GM13976 (cell line): Measurements from ENCODE around the gene ACSL1.

ENCODE experiments used
- DNase-seq: peaks from one replicate; pipeline ENCODE4 v3.0.0; 2012; ENCODE audit warnings: low spot score
- CTCF ChIP-seq: IDR thresholded peaks from 2 replicates; pipeline ENCODE4 v1.5.1; 2012; ENCODE audit warnings: borderline replicate concordance, mild to moderate bottlenecking; ENCODE audit not compliant: insufficient read depth; ENCODE audit errors: extremely low read depth, missing control alignments, control extremely low read depth
- in situ Hi-C: fragments of 300-500 bp; cut with MboI; formaldehyde crosslinking; loops from one replicate; pipeline ENCODE4 v1.12.0; 2022; ENCODE audit warnings: low sequenced_read_pairs, mixed read lengths, inconsistent platforms; ENCODE audit not compliant: unreplicated experiment

The ACSL1 gene

GRCh38 chr4:184823014-184823413 is 2.8 kb downstream of the ACSL1 start:
- TF ChIP-seq CTCF = no peak
- no peak for DNase-seq
- in situ Hi-C loops = no loop called here

- in situ Hi-C loops = no loop called here
- no peak for DNase-seq
- TF ChIP-seq CTCF = no peak
Observed at GRCh38 chr4:184822356-184822755, 3.4 kb downstream of the ACSL1 start.

GRCh38 chr4:184821242-184821641 is 4.5 kb downstream of the ACSL1 start:
- no peak for TF ChIP-seq CTCF
- in situ Hi-C loops = no loop called here
- DNase-seq = no peak

- in situ Hi-C loops = no loop called here
- no peak for TF ChIP-seq CTCF
- DNase-seq = no peak
Observed at GRCh38 chr4:184819786-184820185, 6.0 kb downstream of the ACSL1 start.

- no peak for DNase-seq
- TF ChIP-seq CTCF = no peak
- in situ Hi-C loops = no loop called here
Observed at GRCh38 chr4:184818216-184818564, 7.6 kb downstream of the ACSL1 start.

- TF ChIP-seq CTCF = no peak
- in situ Hi-C loops = no loop called here
- no peak for DNase-seq
Observed at GRCh38 chr4:184817494-184818215, 8.1 kb downstream of the ACSL1 start.
